MM.1S (cell line): Measurements from ENCODE around the gene C11orf91.

ENCODE experiments used
- DNase-seq: peaks from one replicate; pipeline ENCODE4 v3.0.0-alpha.2; 2015
- H2AFZ ChIP-seq: fragments of 300-600 bp; sonication (generic); 2 replicates; pipeline ENCODE4 v1.6.0; 2016; ENCODE audit warnings: antibody characterized with exemption, low read length
- H3F3A ChIP-seq: fragments of 300-600 bp; sonication (generic); 2 replicates; pipeline ENCODE4 v1.6.1; 2016; ENCODE audit warnings: mild to moderate bottlenecking, antibody characterized with exemption, low read length, moderate library complexity, mixed read lengths; ENCODE audit not compliant: insufficient read depth
- H3K27ac ChIP-seq: fragments of 300-600 bp; sonication (generic); 2 replicates; pipeline ENCODE4 v1.5.1; 2016; ENCODE audit warnings: mild to moderate bottlenecking, low read length
- H3K27me3 ChIP-seq: fragments of 300-600 bp; sonication (generic); replicated peaks from 2 replicates; pipeline ENCODE4 v1.6.0; 2016; ENCODE audit warnings: low read length; ENCODE audit not compliant: insufficient read depth
- H3K36me3 ChIP-seq: fragments of 300-600 bp; sonication (generic); replicated peaks from 2 replicates; pipeline ENCODE4 v1.6.1; 2016; ENCODE audit warnings: mild to moderate bottlenecking, low read length, mixed read lengths; ENCODE audit not compliant: insufficient read depth
- H3K4me1 ChIP-seq: fragments of 300-600 bp; sonication (generic); 2 replicates; pipeline ENCODE4 v1.6.1; 2016; ENCODE audit warnings: low read length, mixed read lengths
- H3K4me2 ChIP-seq: fragments of 300-600 bp; sonication (generic); 2 replicates; pipeline ENCODE4 v1.6.0; 2016; ENCODE audit warnings: low read depth, low read length
- H3K4me3 ChIP-seq: fragments of 300-600 bp; sonication (generic); 2 replicates; pipeline ENCODE4 v1.5.1; 2016; ENCODE audit warnings: low read length, mixed read lengths
- H3K79me2 ChIP-seq: fragments of 300-600 bp; sonication (generic); 2 replicates; pipeline ENCODE4 v1.6.1; 2016; ENCODE audit warnings: mixed run types, low read length, mixed read lengths
- H3K9ac ChIP-seq: fragments of 300-600 bp; sonication (generic); 2 replicates; pipeline ENCODE4 v1.6.1; 2016; ENCODE audit warnings: low read length, mixed read lengths
- H3K9me2 ChIP-seq: fragments of 300-600 bp; sonication (generic); replicated peaks from 2 replicates; pipeline ENCODE4 v1.6.1; 2016; ENCODE audit warnings: mild to moderate bottlenecking, low read length, mixed read lengths; ENCODE audit not compliant: insufficient read depth
- H3K9me3 ChIP-seq: fragments of 300-600 bp; sonication (generic); replicated peaks from 2 replicates; pipeline ENCODE4 v1.6.1; 2016; ENCODE audit warnings: mild to moderate bottlenecking, low read length, mixed read lengths; ENCODE audit not compliant: insufficient read depth
- H4K20me1 ChIP-seq: fragments of 300-600 bp; sonication (generic); 2 replicates; pipeline ENCODE4 v1.6.1; 2016; ENCODE audit warnings: mild to moderate bottlenecking, low read length, moderate library complexity, mixed read lengths; ENCODE audit not compliant: insufficient read depth
- CTCF ChIP-seq: fragments of 300-600 bp; sonication (generic); IDR thresholded peaks from 2 replicates; pipeline ENCODE4 v1.5.1; 2016; ENCODE audit warnings: antibody characterized with exemption, low read length, mixed read lengths
- EZH2 ChIP-seq: fragments of 300-600 bp; sonication (generic); optimal IDR thresholded peaks from 2 replicates; pipeline ENCODE3; 2017; ENCODE audit warnings: low read depth, mild to moderate bottlenecking, antibody characterized with exemption, low read length, mixed read lengths
- EZH2phosphoT487 ChIP-seq: fragments of 300-600 bp; sonication (generic); IDR thresholded peaks from 2 replicates; pipeline ENCODE4 v1.6.1; 2018; ENCODE audit warnings: antibody characterized with exemption, low read length

C11orf91 gene

GRCh38 chr11:33656768-33657167, 43.9 kb downstream of the C11orf91 start:
- TF ChIP-seq EZH2phosphoT487 (no peak), EZH2 (no peak), CTCF (no peak)
- Histone ChIP-seq H4K20me1 (no peaks in the 10 kb centered on the region), H3K27me3 (no peaks in the 10 kb centered on the region), H3K36me3 (no peaks in the 10 kb centered on the region), H3K4me3 (no peak overlapping the region), H3K4me1 (peaks cover 35% of the 10 kb centered on the region), H3K9me3 (no peaks in the 10 kb centered on the region), H3K27ac (no peak overlapping the region), H3K4me2 (no peak overlapping the region), H2AFZ (no peak overlapping the region), H3K9ac (no peak overlapping the region), H3K9me2 (no peaks in the 10 kb centered on the region), H3F3A (peaks cover 7% of the 10 kb centered on the region; the same call in 1 of the 2 replicates), H3K79me2 (no peaks in the 10 kb centered on the region)
- DNase-seq: no peak

GRCh38 chr11:33655842-33656600, 44.6 kb downstream of the C11orf91 start:
- DNase-seq: no peak
- Histone ChIP-seq H3K4me1 (peaks cover 35% of the 10 kb centered on the region), H2AFZ (no peak overlapping the region), H4K20me1 (no peaks in the 10 kb centered on the region), H3K27ac (no peak overlapping the region; the same call in 1 of the 2 replicates), H3K4me3 (no peak overlapping the region), H3K36me3 (no peaks in the 10 kb centered on the region), H3K4me2 (no peak overlapping the region), H3K9me2 (no peaks in the 10 kb centered on the region), H3F3A (peaks cover 7% of the 10 kb centered on the region; the same call in 1 of the 2 replicates), H3K79me2 (no peaks in the 10 kb centered on the region), H3K9ac (no peak overlapping the region), H3K27me3 (no peaks in the 10 kb centered on the region), H3K9me3 (no peaks in the 10 kb centered on the region)
- TF ChIP-seq CTCF: no peak
- TF ChIP-seq EZH2phosphoT487: no peak
- TF ChIP-seq EZH2: no peak

GRCh38 chr11:33654594-33654993, 46.0 kb downstream of the C11orf91 start:
- Histone ChIP-seq H3K79me2 (no peaks in the 10 kb centered on the region), H3K9ac (peak overlapping the region; percentile 29; the same call in 1 of the 2 replicates), H3K27me3 (no peaks in the 10 kb centered on the region), H2AFZ (peak overlapping the region; percentile 17), H3K27ac (peak overlapping the region; percentile 73), H3K9me2 (no peaks in the 10 kb centered on the region), H3K4me1 (peaks cover 35% of the 10 kb centered on the region), H3F3A (peaks cover 7% of the 10 kb centered on the region; the same call in 1 of the 2 replicates), H4K20me1 (no peaks in the 10 kb centered on the region), H3K4me3 (no peak overlapping the region), H3K9me3 (no peaks in the 10 kb centered on the region), H3K36me3 (no peaks in the 10 kb centered on the region), H3K4me2 (peak overlapping the region; percentile 7)
- peak; percentile 71 for DNase-seq
- TF ChIP-seq EZH2phosphoT487: no peak
- no peak for TF ChIP-seq EZH2
- no peak for TF ChIP-seq CTCF
